ENCODE data around the gene MAP3K15.

- TF ChIP-seq POLR2AphosphoS5 (IDR thresholded peaks at IDR 0.05; ENCODE audit: low read depth, low read length) (no peak), TAF1 (IDR thresholded peaks at IDR 0.05; ENCODE audit: borderline replicate concordance, insufficient read depth, low read length) (no peak), SIN3A (IDR thresholded peaks at IDR 0.05; ENCODE audit: borderline replicate concordance, insufficient read depth, low read length) (no peak), FOXP2 (optimal IDR thresholded peaks at IDR 0.05; ENCODE audit: borderline replicate concordance, extremely low read depth, extremely low read length, insufficient read depth) (no peak)
Observed at GRCh38 chrX:19368576-19368975, 146.7 kb downstream of the MAP3K15 start.
